GM13976 (cell line): ENCODE measurements around the gene HNRNPCL1.
"Not testable (repeated sequence)": the region's sequence is repeated elsewhere in the genome, so short reads cannot be mapped to it uniquely, and the experiment has no call there.

Experiments
- DNase-seq: peaks from one replicate; pipeline ENCODE4 v3.0.0; 2012; ENCODE audit warnings: low spot score
- in situ Hi-C: fragments of 300-500 bp; cut with MboI; formaldehyde crosslinking; loops from one replicate; pipeline ENCODE4 v1.12.0; 2022; ENCODE audit warnings: low sequenced_read_pairs, mixed read lengths, inconsistent platforms; ENCODE audit not compliant: unreplicated experiment
- TF ChIP-seq, protein P1 (sequence below): IDR thresholded peaks from 2 replicates; pipeline ENCODE4 v1.5.1; 2012; ENCODE audit warnings: borderline replicate concordance, mild to moderate bottlenecking; ENCODE audit not compliant: insufficient read depth; ENCODE audit errors: extremely low read depth, missing control alignments, control extremely low read depth

Gene HNRNPCL1

DNA sequence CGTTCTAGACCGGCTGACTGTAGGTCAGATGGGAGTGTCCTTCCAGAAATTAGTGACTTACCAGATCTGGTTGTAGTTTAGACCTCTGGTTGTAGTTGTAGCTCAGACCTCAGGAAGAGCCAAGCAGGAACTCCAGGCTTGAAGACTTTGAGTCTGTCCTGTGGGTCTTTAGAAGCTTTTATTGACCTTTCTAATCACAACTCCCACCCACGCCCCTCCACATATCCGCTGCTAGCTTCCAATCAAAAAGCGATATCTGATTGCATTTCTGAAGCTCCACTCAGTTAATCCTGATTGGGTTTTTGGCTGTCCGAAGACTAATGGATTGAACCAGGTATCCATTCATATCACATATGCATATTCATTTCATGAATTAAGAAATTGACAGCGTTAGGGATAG is at the start of gene HNRNPCL1:
Gene HNRNPCL1, minus strand, starts transcription at position 101 of the 400 bp plus-strand sequence. CDS start 431 bp downstream, outside the sequence.
- in situ Hi-C loops, DNase-seq: not testable (repeated sequence)

DNA sequence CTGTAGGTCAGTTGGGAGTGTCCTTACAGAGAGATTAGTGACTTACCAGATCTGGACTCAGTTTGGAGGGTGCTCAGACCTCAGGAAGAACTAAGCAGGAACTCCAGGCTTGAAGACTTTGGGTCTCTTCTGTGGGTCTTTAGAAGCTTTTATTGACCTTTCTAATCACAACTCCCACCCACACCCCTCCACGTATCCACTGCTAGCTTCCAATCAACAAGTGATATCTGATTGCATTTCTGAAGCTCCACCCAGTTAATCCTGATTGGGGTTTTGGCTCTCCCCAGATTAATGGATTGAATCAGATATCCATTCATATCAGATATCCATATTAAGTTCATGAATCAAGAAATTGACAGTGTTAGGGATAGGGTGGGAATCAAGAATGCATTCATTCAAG is 49.6 kb upstream of the HNRNPCL1 start, which contains the start of gene PRAMEF10:
Gene PRAMEF10, minus strand, starts transcription at position 101 of the 400 bp plus-strand sequence. CDS start 2,423 bp downstream, outside the sequence.
- DNase-seq, in situ Hi-C loops: not testable (repeated sequence)

GRCh38 chr1:12886101-12886500 is 37.6 kb upstream of the HNRNPCL1 start, which contains the start of gene PRAMEF4:
Gene PRAMEF4, minus strand, starts transcription at chr1:12886201. Its CDS starts 2,807 bp downstream, at chr1:12883394.
- in situ Hi-C loops = not testable (repeated sequence)

DNA sequence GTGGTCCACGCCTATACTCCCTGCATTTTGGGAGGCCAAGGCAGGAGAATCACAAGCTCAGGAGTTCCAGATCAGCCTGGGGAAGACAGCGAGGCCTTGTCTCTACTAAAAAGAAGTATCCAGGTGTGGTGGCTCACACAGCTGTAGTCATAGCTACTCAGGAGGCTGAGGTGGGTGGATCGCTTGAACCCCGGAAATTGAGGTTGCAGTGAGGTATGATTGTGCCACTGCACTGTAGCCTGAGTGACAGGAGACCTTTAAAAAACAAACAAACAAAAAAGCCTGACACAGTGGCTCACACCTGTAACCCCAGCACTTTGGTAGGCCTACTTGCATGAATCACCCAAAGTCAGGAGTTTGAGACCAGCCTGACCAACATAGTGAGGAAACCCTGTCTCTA is 29.9 kb upstream of the HNRNPCL1 start:
- DNase-seq, in situ Hi-C loops: not testable (repeated sequence)

More at GRCh38 chr1:12886101-12886500, 37.6 kb upstream of the HNRNPCL1 start, which contains the start of gene PRAMEF4:
- not testable (repeated sequence) for DNase-seq

DNA sequence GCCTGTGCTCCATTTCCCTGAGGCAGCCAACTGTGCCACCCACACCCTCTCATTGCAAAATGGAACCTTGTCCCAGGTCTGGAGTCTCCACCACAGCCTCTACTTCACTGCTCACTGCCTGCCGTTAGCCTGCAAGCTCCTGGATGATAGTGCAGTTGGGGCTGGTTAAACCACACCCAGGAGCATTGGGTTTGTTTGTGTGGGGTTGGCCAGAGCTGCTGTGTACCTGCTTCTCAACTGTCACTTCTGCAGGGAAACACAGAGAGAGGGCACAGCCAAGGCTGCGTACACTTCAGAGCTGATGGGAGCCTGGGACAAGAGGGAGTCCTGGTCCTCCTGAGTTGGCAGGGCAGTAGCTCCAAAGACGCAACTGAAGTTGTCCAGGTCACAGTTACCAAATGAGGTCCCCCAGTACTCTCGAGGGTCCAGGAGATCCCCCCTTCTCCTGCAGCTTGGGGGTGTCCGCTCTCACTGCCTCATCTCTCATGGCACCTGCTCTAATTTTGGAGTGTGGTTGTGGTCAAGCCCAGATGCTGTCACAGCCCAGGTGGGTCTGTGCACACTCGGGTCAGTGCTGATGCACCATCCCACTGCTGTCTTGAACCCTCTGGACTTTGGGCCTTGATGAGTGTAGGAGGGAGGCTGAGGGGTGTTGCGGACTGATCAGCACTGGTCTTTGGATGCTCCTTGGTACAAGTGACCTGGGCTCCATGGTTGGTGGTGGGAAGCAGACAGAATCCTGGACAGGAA is 14.8 kb upstream of the HNRNPCL1 start:
- in situ Hi-C loops, DNase-seq: not testable (repeated sequence)

GRCh38 chr1:12856786-12857185 is 8.3 kb upstream of the HNRNPCL1 start, which contains the start of gene PRAMEF2:
Gene PRAMEF2, plus strand, starts transcription at chr1:12857086. Its CDS starts 1,924 bp downstream, at chr1:12859010.
- in situ Hi-C loops, DNase-seq: not testable (repeated sequence)

- in situ Hi-C loops = no loop called here
- no peak for DNase-seq
- TF ChIP-seq, protein P1, sequence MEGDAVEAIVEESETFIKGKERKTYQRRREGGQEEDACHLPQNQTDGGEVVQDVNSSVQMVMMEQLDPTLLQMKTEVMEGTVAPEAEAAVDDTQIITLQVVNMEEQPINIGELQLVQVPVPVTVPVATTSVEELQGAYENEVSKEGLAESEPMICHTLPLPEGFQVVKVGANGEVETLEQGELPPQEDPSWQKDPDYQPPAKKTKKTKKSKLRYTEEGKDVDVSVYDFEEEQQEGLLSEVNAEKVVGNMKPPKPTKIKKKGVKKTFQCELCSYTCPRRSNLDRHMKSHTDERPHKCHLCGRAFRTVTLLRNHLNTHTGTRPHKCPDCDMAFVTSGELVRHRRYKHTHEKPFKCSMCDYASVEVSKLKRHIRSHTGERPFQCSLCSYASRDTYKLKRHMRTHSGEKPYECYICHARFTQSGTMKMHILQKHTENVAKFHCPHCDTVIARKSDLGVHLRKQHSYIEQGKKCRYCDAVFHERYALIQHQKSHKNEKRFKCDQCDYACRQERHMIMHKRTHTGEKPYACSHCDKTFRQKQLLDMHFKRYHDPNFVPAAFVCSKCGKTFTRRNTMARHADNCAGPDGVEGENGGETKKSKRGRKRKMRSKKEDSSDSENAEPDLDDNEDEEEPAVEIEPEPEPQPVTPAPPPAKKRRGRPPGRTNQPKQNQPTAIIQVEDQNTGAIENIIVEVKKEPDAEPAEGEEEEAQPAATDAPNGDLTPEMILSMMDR = no peak
These were observed 3.3 kb upstream of the HNRNPCL1 start for GRCh38 chr1:12851779-12852178.

DNA sequence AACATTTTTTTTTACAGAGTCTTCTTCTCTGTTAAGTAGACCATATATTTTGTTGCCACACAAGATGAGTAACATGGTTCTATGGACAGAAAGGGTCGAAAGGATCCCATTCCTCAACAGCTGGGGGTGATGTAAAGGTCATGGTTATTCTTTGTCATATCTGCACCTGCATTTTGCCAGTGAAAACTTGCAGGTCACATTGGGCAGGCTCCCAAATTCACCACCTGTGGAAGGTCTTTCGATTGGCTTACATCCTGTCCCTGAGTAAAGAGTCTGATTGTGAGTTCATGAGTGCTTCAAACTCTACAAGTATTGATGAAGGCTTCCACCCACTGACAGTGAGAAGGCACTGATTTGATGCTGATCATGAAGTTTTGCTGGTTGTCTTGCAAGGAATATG is 15.3 kb downstream of the HNRNPCL1 start:
- DNase-seq, in situ Hi-C loops: not testable (repeated sequence)

DNA sequence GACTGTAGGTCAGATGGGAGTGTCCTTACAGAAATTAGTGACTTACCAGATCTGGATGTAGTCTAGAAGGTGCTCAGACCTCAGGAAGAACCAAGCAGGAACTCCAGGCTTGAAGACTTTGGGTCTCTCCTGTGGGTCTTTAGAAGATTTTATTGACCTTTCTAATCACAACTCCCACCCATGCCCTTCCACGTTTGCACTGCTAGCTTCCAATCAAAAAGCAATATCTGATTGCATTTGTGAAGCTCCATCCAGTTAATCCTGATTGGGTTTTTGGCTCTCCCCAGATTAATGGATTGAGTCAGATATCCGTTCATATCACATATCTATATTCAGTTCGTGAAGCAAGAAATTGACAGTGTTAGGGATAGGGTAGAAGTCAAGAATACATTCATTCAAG is 17.2 kb downstream of the HNRNPCL1 start, which contains the start of gene PRAMEF11:
Gene PRAMEF11, minus strand, starts transcription at position 101 of the 400 bp plus-strand sequence. CDS start 2,621 bp downstream, outside the sequence.
- in situ Hi-C loops, DNase-seq: not testable (repeated sequence)

DNA sequence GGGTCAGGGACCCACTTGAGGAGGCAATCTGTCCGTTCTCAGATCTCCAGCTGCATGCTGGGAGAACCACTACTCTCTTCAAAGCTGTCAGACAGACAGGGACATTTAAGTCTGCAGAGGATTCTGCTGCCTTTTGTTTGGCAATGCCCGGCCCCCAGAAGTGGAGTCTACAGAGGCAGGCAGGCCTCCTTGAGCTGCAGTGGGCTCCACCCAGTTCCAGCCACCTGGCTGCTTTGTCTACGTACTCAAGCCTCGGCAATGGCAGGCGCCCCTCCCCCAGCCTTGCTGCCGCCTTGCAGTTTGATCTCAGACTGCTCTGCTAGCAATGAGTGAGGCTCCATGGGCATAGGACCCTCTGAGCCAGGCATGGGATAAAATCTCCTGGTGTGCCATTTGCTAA is 29.5 kb downstream of the HNRNPCL1 start:
- in situ Hi-C loops, DNase-seq: not testable (repeated sequence)

GRCh38 chr1:12811409-12811784 is 37.1 kb downstream of the HNRNPCL1 start:
- TF ChIP-seq, protein P1 = no peak
- in situ Hi-C loops = no loop called here
- no peak for DNase-seq
